ENCODE measurements around the gene MAP3K4.

MAP3K4 gene

GRCh38 chr6:161048641-161049040 lies 57.1 kb downstream of the MAP3K4 start:
- DNase-seq: no peak

GRCh38 chr6:161050134-161050765 lies 58.7 kb downstream of the MAP3K4 start:
- DNase-seq: no peak

DNA sequence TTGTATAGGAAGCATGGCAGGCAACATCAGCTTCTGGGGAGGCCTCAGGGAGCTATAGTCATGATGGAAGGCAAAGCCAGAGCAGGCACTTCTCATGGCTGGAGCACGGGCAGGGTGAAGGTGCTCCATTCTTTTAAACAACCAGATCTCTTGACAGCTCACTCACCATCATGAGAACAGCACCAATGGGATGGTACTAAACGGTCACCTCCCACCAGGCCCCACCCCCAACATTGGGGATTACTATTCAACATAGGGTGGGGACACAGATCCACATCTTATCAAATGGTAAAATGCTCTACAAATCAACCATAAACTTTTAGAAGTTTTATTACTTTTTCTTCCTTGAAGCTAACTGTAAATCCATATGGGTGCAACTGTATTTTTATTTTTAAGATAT lies 61.5 kb downstream of the MAP3K4 start:
- no peak for DNase-seq

- no peak for DNase-seq
These were observed 63.3 kb downstream of the MAP3K4 start for GRCh38 chr6:161054876-161055275.

DNA sequence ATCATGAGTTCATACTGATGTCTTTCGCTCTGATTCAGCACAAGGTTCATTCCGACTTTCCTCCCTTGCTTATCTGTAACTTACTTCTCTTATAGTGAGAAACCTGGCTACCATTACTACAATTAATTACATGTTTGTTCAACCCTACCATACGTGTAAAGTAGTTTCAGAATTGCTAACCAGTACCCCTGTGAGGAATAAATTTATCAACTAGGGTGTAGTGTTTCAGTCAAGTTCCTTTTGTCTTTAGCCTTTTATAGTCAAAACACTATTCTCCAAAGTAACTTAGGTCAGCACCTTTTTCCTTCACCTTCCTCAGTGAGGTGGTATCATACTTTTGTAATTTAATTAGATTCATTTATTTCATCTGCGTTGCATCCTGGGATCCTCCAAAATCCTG lies 64.9 kb downstream of the MAP3K4 start:
- no peak for DNase-seq

DNA sequence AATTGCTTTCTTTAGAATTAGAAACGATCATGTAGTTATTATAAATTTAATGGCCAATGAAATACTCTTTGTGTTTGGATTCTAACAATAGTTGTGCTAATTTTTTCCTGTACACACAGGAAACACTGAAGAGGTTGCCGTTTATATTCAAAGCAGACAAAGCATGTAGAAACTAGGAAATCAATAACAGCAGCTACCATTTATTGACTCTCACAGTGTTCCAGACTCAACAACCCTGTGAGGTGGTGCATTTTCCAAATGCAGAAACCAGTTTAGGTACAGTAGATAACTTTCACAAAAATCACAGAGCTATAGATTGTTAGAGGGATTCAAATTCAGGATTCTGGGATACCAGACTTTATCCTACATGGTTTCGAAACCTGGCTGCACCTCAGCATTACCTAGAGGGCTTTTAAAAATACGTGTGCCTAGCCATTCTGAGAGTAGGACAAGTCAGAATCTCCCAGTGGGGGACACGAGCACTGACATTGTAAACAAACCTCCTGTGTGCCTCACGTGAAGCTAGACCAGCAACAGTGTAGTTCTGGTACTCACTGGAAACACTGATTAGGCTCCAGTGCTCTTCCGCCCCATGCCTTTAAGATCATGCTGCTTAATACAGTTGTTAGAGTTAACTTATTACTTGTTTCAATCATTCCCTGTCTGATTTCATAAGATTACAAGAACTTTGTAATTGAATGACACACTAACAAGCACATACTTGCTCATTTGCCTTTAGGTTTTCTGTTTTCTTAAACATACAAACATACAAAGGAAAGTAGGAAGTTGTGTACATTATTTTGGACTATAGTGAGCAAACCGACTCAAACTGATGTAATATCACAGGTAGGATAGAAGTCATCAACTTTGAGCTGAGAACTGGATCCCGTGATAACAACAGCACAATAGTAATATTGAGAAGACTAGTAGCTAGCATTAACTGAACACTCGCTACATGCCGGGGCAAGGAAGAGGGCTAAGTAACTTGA lies 65.8 kb downstream of the MAP3K4 start:
- no peak for DNase-seq

DNA sequence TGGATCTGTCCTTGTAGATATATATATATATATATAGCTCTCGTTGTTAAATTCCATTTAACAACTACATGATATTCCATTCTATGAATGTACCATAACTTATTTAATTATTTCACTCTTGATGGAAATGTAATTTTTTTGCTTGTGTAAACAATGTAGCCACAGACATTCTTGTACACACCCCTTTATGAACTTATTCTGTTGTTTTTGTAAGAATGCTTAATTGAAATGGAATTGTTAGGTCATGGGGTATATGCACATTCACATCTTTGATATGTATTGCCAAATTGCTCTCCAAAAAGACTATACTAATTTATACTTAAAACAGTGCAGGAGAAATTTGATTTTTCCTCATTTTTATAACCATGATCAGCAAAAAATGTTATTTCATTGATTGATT lies 67.2 kb downstream of the MAP3K4 start:
- no peak for DNase-seq

GRCh38 chr6:161061576-161061975 lies 70.0 kb downstream of the MAP3K4 start:
- no peak for DNase-seq

DNA sequence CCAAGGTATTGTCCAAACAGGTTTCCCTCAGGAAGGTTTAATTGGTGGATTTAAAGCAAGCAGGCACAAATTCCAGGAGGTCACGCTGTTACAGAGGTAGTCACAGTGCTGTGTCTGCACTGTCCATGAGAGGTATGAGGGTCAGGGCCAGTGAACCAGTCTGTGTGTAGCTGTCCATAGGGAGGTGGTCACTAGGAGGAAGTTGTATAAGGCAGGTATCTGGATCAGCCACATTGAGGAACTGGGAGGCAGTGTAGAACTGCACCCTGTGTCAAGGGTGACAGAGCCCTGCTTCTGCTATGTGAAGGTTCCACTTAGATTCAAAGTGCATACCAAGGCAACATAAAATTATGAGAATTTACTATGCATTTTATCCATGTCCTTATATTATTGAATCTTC lies 73.3 kb downstream of the MAP3K4 start:
- DNase-seq: no peak

GRCh38 chr6:161066511-161066910 lies 74.9 kb downstream of the MAP3K4 start:
- DNase-seq: no peak

GRCh38 chr6:161067749-161068148 lies 76.2 kb downstream of the MAP3K4 start:
- DNase-seq: no peak

GRCh38 chr6:161068321-161068741 lies 76.8 kb downstream of the MAP3K4 start:
- DNase-seq: no peak

- no peak for DNase-seq
These were observed 82.4 kb downstream of the MAP3K4 start for GRCh38 chr6:161073930-161074329.

DNA sequence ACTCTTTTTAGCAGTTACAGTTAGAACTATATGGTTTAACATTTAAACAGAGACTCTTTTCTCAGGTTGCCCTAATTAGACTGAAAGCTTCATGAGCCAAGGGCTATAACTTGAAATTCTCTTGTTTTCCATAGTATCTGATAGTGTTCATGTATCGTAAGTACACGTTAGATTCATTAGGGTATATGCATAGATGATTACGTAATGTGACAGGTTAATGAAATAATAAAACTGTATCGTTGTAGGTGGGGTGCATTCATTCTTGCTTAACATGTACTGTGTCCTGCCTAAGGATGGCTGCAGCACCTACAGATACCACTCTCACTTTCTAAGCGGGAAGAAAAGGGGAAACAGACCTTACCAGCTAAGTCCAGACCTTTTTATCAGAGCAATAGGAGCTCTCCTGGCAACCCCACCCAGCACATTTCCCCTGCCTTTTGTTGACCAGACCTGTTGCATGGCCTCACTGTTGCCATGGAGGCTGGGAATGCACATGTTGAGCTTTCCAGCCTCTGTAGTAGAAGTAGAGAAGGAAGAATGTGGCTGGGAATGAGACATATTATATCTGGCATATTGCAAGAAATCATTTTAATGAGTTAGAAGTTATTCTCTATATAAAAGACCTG lies 83.0 kb downstream of the MAP3K4 start:
- DNase-seq: no peak

GRCh38 chr6:161076181-161076677 lies 84.7 kb downstream of the MAP3K4 start:
- no peak for DNase-seq

DNA sequence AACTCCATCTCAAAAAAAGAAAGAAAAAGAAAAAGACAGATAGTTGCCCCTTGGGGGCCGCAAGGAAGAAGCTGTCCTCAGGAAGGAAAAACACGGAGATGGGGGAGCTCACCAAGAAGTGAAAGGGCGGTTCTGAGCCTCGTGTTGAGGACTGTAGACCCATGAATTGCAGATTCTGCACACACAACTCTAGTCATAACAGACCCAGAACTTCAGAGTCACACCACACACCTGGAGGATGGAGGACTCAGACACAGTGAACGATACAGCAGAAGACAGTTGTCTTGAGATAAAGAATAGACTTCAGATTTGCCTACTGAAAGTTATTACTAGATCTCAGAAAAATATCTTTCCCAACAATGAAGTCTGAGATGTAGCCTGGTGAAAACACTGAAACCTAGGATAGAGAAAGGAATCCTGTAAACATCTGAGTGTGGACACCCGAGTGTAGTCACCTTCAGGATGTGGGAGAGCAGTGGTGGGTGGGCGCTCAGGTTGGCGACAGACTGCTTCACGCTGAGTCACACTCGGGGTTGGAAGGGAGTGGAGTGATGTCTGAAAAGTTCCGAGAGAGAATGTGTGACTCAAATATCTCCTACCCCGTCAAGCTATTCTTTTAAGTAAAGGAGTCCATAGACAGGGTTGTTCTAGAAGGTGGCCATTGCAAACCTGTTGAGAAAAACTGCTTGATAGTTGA lies 88.1 kb downstream of the MAP3K4 start:
- DNase-seq: peak; percentile 54

GRCh38 chr6:161080263-161080970 lies 88.8 kb downstream of the MAP3K4 start:
- peak; percentile 31 for DNase-seq

GRCh38 chr6:161082215-161082614 lies 90.6 kb downstream of the MAP3K4 start:
- no peak for DNase-seq

DNA sequence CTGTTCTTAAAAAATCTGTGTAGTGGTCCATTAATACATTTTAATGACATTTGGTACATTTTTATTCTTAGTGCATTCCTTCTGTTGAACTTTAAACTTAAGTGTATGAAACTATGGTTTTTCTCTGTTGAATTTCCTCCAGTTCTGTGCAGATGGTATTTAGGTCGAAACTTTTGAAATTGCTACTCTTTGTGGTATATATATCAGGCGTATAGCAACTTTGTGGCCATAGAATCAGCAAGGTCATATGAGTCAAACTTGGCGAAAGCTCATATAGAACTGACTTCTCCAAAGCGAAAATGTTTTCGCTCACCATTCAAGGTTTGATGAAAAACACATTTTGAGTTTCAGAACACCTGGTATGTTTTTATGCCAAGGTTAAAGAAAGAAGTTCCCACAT lies 93.7 kb downstream of the MAP3K4 start:
- DNase-seq: no peak

GRCh38 chr6:161088676-161089328 lies 97.2 kb downstream of the MAP3K4 start:
- no peak for DNase-seq

DNA sequence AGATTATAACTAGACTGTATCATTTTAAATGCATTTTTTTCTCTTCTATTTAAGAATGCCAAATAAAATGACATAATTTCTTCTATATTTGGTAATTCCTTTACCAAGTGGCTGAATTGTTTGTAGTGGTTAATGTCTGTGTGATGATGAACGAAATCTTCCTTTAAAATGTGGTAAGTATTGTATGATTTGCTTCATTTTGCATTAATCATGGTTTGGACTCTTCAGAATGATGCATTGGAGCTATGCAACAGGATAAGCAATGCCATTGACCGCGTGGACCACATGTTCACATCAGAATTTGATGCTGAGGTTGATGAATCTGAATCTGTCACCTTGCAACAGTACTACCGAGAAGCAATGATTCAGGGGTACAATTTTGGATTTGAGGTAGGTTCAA lies 99.6 kb downstream of the MAP3K4 start:
- no peak for DNase-seq
